DMS114 treated with DMSO at 0.1 percent for 48 hours (cell line): ENCODE data around the gene PHYH.
"Not testable (repeated sequence)": the region's sequence is repeated elsewhere in the genome, so short reads cannot be mapped to it uniquely, and the experiment has no call there.

Source experiments
- DNase-seq: peaks from one replicate; lab custom pipeline; 2025; ENCODE audit not compliant: unreplicated experiment; lab: John Stamatoyannopoulos, UW

Gene PHYH

GRCh38 chr10:13321576-13321975 lies 21.7 kb upstream of the PHYH start:
- DNase-seq = no peak

- no peak for DNase-seq
Measured at GRCh38 chr10:13319166-13319565, 19.3 kb upstream of the PHYH start.

GRCh38 chr10:13317474-13317873 lies 17.6 kb upstream of the PHYH start:
- DNase-seq = no peak

GRCh38 chr10:13316635-13317311 lies 16.9 kb upstream of the PHYH start:
- DNase-seq = no peak

GRCh38 chr10:13315361-13315760 lies 15.5 kb upstream of the PHYH start:
- DNase-seq = no peak

DNA sequence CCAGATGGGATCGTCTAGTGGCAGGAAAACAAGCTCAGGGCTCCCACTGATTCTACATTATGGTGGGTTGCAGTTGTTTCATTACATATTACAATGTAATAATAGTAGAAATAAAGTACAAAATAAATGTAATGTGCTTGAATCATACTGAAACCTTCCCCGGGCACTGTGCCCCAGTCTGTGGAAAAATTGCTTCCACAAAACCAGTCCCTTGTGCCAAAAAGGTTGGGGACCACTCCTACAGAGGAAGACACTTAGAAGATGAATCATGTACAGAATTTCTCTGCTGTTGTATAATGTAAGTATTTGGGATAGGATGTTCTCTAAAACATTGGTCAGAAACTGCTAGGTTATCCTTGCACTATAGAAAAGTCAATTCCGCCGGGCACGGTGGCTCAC lies 11.3 kb upstream of the PHYH start:
- DNase-seq = no peak

DNA sequence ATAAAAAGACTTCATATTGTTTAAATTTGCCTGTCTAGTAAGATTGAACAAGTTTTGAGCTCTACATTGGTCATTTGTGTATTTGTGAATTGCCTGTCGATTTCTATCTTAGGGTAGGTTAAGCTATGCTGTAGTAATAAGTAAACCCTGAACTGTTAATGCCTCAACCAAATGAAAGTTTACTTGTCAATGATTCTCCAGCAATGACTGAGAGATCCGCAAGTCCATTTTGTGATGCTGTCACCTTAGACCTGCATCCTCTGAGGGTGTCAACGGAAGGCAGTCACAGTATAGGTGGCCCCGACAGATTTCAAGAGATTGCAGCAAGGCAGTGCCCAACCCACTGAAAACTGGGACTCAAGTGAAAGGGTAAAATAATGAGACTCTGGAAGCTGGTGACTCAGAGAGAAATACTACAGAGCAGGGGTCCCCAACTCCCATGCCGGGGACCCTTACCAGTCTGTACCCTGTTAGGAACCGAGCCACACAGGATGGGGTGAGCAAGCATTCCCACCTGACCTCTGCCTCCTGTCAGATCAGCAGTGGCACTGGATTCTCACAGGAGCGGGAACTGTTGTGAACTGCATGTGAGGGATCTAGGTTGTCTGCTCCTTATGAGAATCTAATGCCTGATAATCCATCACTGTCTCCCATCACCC lies 10.8 kb upstream of the PHYH start:
- DNase-seq = no peak

- DNase-seq = no peak
Measured at GRCh38 chr10:13309792-13310191, 9.9 kb upstream of the PHYH start.

- DNase-seq = no peak
Measured at GRCh38 chr10:13308096-13308495, 8.2 kb upstream of the PHYH start.

DNA sequence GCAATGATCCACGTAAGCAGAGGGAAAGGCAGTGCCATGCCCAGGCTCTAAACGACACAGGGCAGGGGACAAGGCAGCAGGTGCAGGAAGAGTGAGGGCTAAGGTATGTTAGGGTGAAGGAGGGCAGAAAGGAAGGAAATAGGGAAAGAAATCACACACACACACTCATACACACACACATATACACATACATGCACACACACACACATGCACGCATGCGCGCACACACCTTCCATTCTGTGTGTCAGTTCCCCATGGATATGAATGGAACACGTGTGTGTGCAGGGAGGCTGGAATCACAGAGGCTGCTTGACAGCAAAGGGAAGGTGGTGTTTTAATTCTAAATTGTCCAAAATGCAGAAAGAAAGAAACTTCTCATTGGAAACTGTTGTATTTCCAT lies 6.2 kb upstream of the PHYH start:
- DNase-seq = no peak

DNA sequence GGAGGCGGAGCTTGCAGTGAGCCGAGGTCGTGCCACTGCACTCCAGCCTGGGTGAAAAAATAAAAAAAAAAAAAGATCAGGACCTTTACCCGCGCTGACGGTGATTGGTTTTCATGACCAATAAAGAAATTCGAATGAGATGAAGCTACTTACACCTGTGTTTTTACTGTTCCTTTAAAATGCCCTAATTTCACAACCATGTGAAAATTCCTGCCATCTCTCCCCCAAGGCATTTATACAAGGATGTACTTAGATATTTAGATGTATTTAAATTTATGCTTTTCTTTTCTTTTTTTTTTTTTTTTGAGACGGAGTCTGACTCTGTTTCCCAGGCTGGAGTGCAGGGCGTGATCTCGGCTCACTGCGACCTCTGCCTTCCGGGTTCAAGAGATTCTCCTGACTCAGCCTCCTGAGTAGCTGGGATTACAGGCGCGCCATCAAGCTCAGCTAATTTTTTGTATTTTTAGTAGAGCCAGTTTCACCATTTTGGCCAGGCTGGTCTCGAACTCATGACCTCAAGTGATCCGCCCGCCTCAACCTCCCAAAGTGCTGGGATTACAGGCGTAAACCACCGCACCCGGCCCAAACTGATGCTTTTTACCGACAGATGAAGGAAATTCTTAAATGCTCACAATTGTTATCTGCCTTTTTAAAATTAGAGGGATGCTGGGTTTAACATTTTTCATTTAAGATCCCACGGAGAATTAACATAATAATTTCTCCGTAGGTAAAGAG lies 3.1 kb upstream of the PHYH start:
- DNase-seq = no peak

DNA sequence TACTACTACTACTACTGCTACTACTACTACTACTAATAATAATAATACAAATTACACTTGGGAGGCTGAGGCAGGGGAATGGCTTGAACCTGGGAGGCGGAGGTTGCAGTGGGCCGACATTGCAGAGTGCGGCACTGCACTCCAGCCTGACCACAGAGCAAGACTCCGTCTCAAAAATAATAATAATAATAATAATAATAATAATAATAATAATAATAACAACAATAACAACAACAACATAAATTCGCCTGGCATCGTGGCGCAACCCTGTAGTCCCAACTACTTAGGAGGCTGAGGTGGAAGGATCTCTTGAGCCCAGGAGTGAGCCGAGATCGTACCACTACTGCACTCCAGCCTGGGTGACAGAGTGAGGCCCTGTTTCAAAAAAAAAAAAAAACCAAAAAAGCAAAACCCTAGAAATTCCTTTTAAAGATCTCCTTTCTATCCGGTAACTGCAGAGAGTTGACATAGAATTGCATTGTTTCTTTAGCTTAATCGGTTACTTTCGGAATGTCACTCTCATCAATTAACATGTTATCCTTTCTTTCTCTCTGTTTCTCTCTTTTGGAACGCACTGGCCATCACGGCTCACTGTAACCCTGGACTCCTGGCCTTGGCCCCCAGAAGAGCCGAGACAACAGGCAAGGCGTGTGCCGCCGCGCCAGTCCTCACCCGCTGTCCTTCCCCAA lies 972 bp downstream of the PHYH start:
- DNase-seq = peak; percentile 40

DNA sequence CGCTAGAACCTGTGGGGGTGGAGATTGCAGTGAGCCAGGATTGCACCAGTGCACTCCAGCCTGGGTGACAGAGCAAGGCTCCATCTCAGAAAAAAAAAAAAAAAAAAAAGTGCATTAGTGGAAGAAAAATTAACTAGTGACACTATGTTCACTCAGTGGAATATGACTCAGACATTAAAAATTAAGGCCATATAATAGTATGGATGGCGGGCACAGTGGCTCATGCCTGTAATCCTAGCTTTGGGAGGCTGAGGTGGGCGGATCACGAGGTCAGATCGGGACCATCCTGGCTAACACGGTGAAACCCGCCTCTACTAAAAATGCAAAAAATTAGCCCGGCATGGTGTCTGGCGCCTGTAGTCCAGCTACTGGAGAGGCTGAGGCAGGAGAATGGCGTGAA lies 3.4 kb downstream of the PHYH start:
- no peak for DNase-seq

GRCh38 chr10:13294784-13295183 lies 5.1 kb downstream of the PHYH start:
- DNase-seq = no peak

- DNase-seq = no peak
Measured at GRCh38 chr10:13291821-13292773, 7.8 kb downstream of the PHYH start.

DNA sequence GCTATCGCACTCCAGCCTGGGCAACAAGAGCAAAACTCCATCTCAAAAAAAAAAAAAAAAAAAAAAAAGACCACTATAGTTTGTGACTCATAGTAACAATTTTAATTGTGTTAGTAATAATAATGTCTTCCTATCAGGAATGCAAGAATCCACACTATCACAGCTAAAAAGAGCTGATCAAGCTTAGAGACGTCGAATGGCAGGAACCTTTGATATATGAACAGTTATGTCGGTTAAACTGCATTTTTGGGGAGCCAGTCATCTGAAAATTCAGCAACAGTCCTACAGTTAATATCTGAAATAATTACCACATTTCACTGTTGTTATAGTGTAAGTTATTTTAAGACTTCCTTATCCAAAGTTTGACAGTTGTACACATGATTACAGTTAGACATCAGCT lies 8.8 kb downstream of the PHYH start:
- DNase-seq = no peak

DNA sequence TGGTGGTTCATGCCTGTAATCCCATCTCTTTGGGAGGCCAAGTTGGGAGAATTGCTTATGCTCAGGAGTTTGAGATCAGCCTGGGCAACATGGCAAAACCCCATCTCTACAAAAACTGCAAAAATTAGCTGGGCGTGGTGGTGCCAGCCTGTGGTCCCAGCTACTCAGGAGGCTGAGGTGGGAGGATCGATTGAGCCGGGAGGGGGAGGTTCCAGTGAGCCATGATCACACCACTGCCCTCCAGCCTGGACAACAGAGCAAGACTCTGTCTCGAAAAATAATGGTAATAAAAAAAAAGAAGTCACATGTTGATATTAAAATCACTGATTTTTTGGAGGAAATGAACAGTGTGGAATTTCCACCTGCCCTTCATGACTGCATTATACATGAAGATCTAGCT lies 15.8 kb downstream of the PHYH start:
- DNase-seq = no peak

DNA sequence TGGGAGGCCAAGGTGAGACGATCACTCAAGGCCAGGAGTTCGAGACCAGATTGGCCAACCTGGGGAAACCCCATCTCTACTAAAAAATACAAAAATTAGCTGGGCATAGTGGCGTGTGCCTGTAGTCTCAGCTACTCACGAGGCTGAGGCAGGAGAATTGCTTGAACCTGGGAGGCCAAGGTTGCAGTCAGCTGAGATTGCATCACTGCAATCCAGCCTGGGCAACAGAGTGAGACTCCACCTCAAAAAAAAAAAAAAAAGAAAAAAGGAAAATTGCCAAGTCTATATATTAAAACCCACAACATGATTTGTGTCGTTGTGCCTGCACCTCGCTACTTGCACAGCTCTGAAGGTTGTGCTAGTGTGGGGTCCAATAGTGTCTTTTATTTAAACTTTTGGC lies 17.5 kb downstream of the PHYH start:
- DNase-seq = not testable (repeated sequence)

GRCh38 chr10:13276749-13277365 lies 23.0 kb downstream of the PHYH start:
- DNase-seq = peak; percentile 9

- not testable (repeated sequence) for DNase-seq
Measured at GRCh38 chr10:13276146-13276545, 23.7 kb downstream of the PHYH start.
